Gastroesophageal sphincter (tissue), 2 donors: ENCODE measurements around the gene UNC93A.
"Not testable (repeated sequence)": the region's sequence is repeated elsewhere in the genome, so short reads cannot be mapped to it uniquely, and the experiment has no call there.

Source experiments
- EP300 ChIP-seq: sonication (generic); formaldehyde crosslinking; IDR thresholded peaks from one replicate; pipeline ENCODE4 v1.6.1; 2017; ENCODE audit warnings: antibody characterized with exemption, mild to moderate bottlenecking
- POLR2A ChIP-seq, 2 donors: fragments of 450-650 bp; IDR thresholded peaks; one replicate each; pipeline ENCODE4 v1.6.1; 2017; ENCODE audit warnings: antibody characterized with exemption in 2 of 2, mild to moderate bottlenecking in 2 of 2, moderate library complexity in 1 of 2

DNA sequence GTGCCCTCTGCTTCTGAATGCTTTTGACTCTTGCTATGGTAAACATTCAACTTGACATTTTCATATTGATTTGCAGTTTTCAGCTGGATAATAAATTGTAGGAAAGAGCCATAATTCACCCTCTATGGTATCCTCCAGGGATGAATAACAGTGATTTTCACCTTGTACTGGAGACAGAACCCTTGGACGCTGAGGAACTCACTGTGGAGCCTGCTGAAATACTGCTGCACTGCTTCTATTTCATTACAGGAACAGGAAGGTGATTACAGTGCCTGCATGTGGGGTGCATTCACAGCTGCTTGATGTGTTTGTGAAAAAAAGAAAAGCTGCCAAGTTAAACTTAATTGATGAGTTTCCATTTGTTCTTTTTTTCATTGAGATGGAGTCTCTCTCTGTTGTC is 70.1 kb downstream of the UNC93A start:
- TF ChIP-seq POLR2A (IDR thresholded peaks at IDR 0.05); EP300: not testable (repeated sequence)
